ENCODE data around the gene CMSS1.
A peak's percentile ranks its signal among the peaks of the same experiment; 100 is the strongest.

CMSS1 gene

GRCh38 chr3:99817437-99818240 lies at the start of gene CMSS1:
CMSS1 (plus strand) TSS chr3:99817862.
- peak; percentile 82 for DNase-seq (ENCODE audit: low read depth, low spot score)

GRCh38 chr3:99768126-99768525 lies 49.5 kb upstream of the CMSS1 start:
- no peak for DNase-seq (ENCODE audit: low read depth, low spot score)

- no peak for DNase-seq (ENCODE audit: low read depth, low spot score)
Observed at GRCh38 chr3:99768808-99769501, 48.7 kb upstream of the CMSS1 start.

- DNase-seq (ENCODE audit: low read depth, low spot score): no peak
Observed at GRCh38 chr3:99772171-99772570, 45.5 kb upstream of the CMSS1 start.

GRCh38 chr3:99772671-99773070 lies 45.0 kb upstream of the CMSS1 start:
- no peak for DNase-seq (ENCODE audit: low read depth, low spot score)

GRCh38 chr3:99774467-99774866 lies 43.2 kb upstream of the CMSS1 start:
- DNase-seq (ENCODE audit: low read depth, low spot score): no peak

GRCh38 chr3:99776516-99777209 lies 41.0 kb upstream of the CMSS1 start:
- DNase-seq (ENCODE audit: low read depth, low spot score): no peak

GRCh38 chr3:99777210-99777549 lies 40.5 kb upstream of the CMSS1 start:
- no peak for DNase-seq (ENCODE audit: low read depth, low spot score)

- DNase-seq (ENCODE audit: low read depth, low spot score): no peak
Observed at GRCh38 chr3:99777708-99778107, 40.0 kb upstream of the CMSS1 start.

- no peak for DNase-seq (ENCODE audit: low read depth, low spot score)
Observed at GRCh38 chr3:99780749-99781148, 36.9 kb upstream of the CMSS1 start.

GRCh38 chr3:99781761-99782160 lies 35.9 kb upstream of the CMSS1 start:
- no peak for DNase-seq (ENCODE audit: low read depth, low spot score)

GRCh38 chr3:99783011-99783573 lies 34.6 kb upstream of the CMSS1 start:
- DNase-seq (ENCODE audit: low read depth, low spot score): no peak

GRCh38 chr3:99789011-99789721 lies 28.5 kb upstream of the CMSS1 start:
- DNase-seq (ENCODE audit: low read depth, low spot score): no peak

GRCh38 chr3:99794485-99794884 lies 23.2 kb upstream of the CMSS1 start:
- DNase-seq (ENCODE audit: low read depth, low spot score): no peak

- no peak for DNase-seq (ENCODE audit: low read depth, low spot score)
Observed at GRCh38 chr3:99795573-99795972, 22.1 kb upstream of the CMSS1 start.

- DNase-seq (ENCODE audit: low read depth, low spot score): no peak
Observed at GRCh38 chr3:99799422-99799821, 18.2 kb upstream of the CMSS1 start.

- no peak for DNase-seq (ENCODE audit: low read depth, low spot score)
Observed at GRCh38 chr3:99803297-99803696, 14.4 kb upstream of the CMSS1 start.

GRCh38 chr3:99805160-99805559 lies 12.5 kb upstream of the CMSS1 start:
- no peak for DNase-seq (ENCODE audit: low read depth, low spot score)

- no peak for DNase-seq (ENCODE audit: low read depth, low spot score)
Observed at GRCh38 chr3:99808163-99808794, 9.4 kb upstream of the CMSS1 start.

- no peak for DNase-seq (ENCODE audit: low read depth, low spot score)
Observed at GRCh38 chr3:99809565-99809964, 8.1 kb upstream of the CMSS1 start.

- DNase-seq (ENCODE audit: low read depth, low spot score): no peak
Observed at GRCh38 chr3:99810403-99810802, 7.3 kb upstream of the CMSS1 start.

Data from activated CD4-positive, CD25-positive, alpha-beta regulatory T cell treated with anti-CD3 and anti-CD28 coated beads, Interleukin-2, amount 50 U/mL, for 16 hours (primary cell).